Lower leg skin (tissue), 4 donors: Measurements from ENCODE around the gene FAM124B. TPM values are rescaled to one million over a fixed set of nuclear protein-coding genes. Genes with fewer than 3 reads are reported as not detected.

Experiments used
- DNase-seq, 2 donors: peaks; one replicate each; pipeline ENCODE4 v3.0.0-alpha.2; 2019; ENCODE audit warnings: low spot score in 2 of 2
- H3K4me3 ChIP-seq: fragments of 200-600 bp; sonication (generic); 2 replicates; pipeline ENCODE4 v1.5.1; 2017; ENCODE audit warnings: mild to moderate bottlenecking, low read depth; ENCODE audit not compliant: poor library complexity, severe bottlenecking
- POLR2A ChIP-seq, 2 donors: fragments of 450-650 bp; IDR thresholded peaks; one replicate each; pipeline ENCODE4 v1.6.1; 2016 to 2017; ENCODE audit warnings: antibody characterized with exemption in 2 of 2, mild to moderate bottlenecking in 1 of 2, moderate library complexity in 1 of 2
- WGBS, 2 donors: methylation state at CpG; one replicate each; pipeline ENCODE4 v1.1.5; 2018; 5-methylcytosine and 5-hydroxymethylcytosine counted together
- intact Hi-C: fragments of 100-400 bp; cut with DNase I; formaldehyde crosslinking; loops from one replicate; pipeline ENCODE4 v1.15.0; 2023; ENCODE audit warnings: low total_unique reads
- total RNA-seq, 4 donors: library from RNA; depleted of rRNA; stranded (reverse); fragments of >200 nt; gene quantifications; one replicate each; pipeline ENCODE4 v1.1.0, GENCODE V29; 2016
- TF ChIP-seq, protein P1 (sequence below), 3 donors: fragments of 450-650 bp; IDR thresholded peaks; one replicate each; pipeline ENCODE4 v1.5.1; 2016; ENCODE audit warnings: antibody characterized with exemption in 3 of 3, mild to moderate bottlenecking in 3 of 3, moderate library complexity in 2 of 3

Gene FAM124B
- total RNA-seq, 4 donors from 2014 or later, result 0.55 to 3.9 (median 2.2) TPM

DNA sequence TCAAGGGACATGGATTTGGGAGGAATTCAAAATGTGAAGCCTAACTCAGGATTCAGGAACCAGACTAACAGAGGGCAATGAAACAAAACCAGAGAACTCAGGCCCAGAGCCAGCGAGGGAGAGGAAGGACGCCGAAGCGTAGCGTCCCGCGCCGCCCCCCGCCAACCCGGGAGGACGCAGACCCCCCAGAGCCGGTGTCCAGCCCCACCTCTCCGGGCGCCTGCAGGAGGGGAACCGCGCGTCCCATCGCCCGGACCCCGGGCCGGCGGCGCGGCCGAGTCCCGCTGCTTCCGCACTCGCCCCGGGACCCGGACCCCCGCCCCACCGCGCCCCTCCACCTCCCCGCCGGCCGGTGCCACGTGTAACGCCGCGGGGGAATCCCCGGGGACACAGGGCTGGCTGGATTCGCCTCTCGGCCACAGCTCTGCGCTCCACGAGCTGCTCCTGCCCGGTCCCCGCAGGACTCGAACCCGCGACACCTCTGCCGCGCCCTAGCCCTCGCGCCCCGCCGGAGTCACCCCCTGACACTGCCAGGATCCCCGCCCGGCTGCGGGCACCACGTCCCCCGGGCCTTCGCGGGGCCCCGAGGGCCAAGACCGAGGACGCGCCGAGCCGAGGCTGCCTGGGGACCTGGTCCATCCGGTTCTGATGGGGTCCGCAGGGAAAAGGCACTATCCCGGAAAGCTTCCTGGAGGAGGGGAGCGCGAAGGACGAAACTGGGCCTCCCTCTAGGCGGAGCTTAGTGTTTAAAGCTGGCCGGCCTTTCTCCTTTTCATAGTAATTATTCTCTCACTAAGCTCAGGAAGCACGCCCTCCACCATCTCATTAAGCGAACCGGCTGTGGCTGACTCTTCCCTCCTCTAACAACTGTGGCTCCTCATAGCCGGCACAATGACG, 40.4 kb upstream of the FAM124B start:
- H3K4me3 ChIP-seq, result peak overlapping the region; percentile 30
- no peak for DNase-seq
- TF ChIP-seq POLR2A (IDR thresholded peaks at IDR 0.05), result no peak
- TF ChIP-seq, protein P1, sequence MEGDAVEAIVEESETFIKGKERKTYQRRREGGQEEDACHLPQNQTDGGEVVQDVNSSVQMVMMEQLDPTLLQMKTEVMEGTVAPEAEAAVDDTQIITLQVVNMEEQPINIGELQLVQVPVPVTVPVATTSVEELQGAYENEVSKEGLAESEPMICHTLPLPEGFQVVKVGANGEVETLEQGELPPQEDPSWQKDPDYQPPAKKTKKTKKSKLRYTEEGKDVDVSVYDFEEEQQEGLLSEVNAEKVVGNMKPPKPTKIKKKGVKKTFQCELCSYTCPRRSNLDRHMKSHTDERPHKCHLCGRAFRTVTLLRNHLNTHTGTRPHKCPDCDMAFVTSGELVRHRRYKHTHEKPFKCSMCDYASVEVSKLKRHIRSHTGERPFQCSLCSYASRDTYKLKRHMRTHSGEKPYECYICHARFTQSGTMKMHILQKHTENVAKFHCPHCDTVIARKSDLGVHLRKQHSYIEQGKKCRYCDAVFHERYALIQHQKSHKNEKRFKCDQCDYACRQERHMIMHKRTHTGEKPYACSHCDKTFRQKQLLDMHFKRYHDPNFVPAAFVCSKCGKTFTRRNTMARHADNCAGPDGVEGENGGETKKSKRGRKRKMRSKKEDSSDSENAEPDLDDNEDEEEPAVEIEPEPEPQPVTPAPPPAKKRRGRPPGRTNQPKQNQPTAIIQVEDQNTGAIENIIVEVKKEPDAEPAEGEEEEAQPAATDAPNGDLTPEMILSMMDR (IDR thresholded peaks at IDR 0.05), result no peak
- WGBS, 2 donors, result 3 to 7% methylated on average over 41 to 68 of the region's 82 CpGs
- intact Hi-C loops, result loop anchor here (10.0 kb wide), 1 partner anchor 88 kb away; no protein-coding TSS in a partner anchor

DNA sequence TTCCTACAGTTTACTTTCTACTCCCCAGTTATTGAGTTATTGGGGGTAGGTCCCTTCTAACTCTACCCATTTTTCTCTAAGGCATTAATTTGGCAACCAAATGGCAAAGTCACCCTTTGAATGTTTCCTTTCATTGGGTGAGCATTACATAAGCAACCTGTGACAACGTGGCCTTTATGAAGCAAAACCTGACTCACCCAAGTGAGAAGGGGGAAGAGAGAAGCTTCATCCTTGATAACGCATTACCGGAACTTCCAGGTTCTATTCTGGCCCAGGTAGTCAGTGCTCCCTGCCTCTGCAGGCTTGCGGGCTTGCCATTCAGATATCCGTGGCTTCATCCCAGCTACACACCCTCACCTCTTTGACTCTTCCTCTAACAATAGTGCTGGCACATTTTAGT, 39.1 kb upstream of the FAM124B start:
- intact Hi-C loops, result loop anchor here (10.0 kb wide), 1 partner anchor 86 kb away; no protein-coding TSS in a partner anchor
- TF ChIP-seq, protein P1 (IDR thresholded peaks at IDR 0.05), result no peak
- no peak for TF ChIP-seq POLR2A (IDR thresholded peaks at IDR 0.05)
- no peak for DNase-seq
- WGBS, 2 donors, result 36 to 55% methylated on average over 5 of the region's 5 CpGs
- no peak overlapping the region for H3K4me3 ChIP-seq

DNA sequence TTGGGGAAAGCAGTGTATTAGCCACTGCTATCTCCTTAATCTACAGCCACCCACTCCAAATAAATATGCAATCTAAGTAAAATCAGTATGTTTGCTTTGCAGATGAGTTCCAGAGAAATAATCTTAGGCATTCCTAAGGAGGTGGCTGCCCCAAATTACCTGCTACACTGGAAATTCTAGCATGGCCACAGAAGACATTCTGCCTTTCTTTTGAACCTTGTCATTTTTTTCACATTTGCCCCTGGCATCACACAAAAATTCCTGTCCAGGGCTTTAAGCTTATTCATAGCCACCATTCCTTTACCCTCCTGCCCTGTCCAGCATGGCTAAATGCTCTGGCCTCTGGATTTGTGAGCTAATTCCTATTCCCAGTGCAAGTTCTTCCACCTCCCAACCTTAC, 36.8 kb upstream of the FAM124B start:
- DNase-seq, result no peak
- intact Hi-C loops, result no loop called here
- H3K4me3 ChIP-seq, result no peak overlapping the region
- TF ChIP-seq, protein P1 (IDR thresholded peaks at IDR 0.05), result no peak
- no peak for TF ChIP-seq POLR2A (IDR thresholded peaks at IDR 0.05)

DNA sequence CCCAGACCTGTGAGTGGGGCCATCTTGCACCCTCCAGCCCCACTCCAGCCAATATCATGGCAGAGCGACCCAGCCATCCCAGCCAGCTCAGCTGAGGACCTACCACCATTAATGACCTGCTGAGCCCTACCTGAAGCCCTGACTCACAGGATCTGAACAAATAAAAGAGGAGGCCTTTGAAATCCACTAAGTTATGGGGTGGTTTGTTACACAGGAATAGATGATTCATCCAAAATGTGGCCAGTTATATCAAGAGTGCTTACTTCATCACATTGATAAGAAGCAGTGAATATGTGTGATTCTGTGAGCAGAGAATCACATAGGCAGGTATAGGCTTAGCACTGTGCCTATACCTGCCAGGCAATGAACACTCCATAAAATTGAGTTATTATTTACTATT, 34.7 kb upstream of the FAM124B start:
- no peak for DNase-seq
- TF ChIP-seq, protein P1 (IDR thresholded peaks at IDR 0.05), result no peak
- H3K4me3 ChIP-seq, result no peak overlapping the region
- intact Hi-C loops, result no loop called here
- WGBS, 2 donors, result 71 to 100% methylated on average over 1 of the region's 1 CpG

- intact Hi-C loops, result no loop called here
- WGBS, 2 donors, result 81 to 85% methylated on average over 4 of the region's 4 CpGs
- DNase-seq, result no peak
These were observed 32.7 kb upstream of the FAM124B start for GRCh38 chr2:224434618-224435017.

More at GRCh38 chr2:224434618-224435017, 32.7 kb upstream of the FAM124B start:
- no peak overlapping the region for H3K4me3 ChIP-seq
- TF ChIP-seq, protein P1 (IDR thresholded peaks at IDR 0.05), result no peak
- no peak for TF ChIP-seq POLR2A (IDR thresholded peaks at IDR 0.05)
